MCF 10A (cell line): ENCODE measurements around the gene SMARCC1. TPM values are rescaled to one million over a fixed set of nuclear protein-coding genes. Genes with fewer than 3 reads are reported as not detected.
A peak's percentile ranks its signal among the peaks of the same experiment; 100 is the strongest.

Source experiments
- BruUV-seq: library from RNA; stranded (reverse); fragments of 400-500 nt; replicated peaks from 2 replicates; lab custom pipeline; 2021; lab: Mats Ljungman, UMichigan
- CTCF ChIA-PET: fragments of 300-600 bp; sonication (Branson Sonifier 250); formaldehyde crosslinking; extraction: SDS; loops from one replicate; lab custom pipeline; 2021; ENCODE audit warnings: antibody characterized with exemption, inconsistent platforms; lab: Yijun Ruan, JAX
- POLR2A ChIA-PET: fragments of 300-600, 350-650 bp; sonication (Branson Sonifier 250); formaldehyde crosslinking; extraction: SDS; loops from one replicate; lab custom pipeline; 2020; ENCODE audit warnings: antibody characterized with exemption, inconsistent platforms; lab: Yijun Ruan, JAX
- DNase-seq: peaks from one replicate; pipeline ENCODE4 v3.0.0-alpha.2; 2018; ENCODE audit not compliant: unreplicated experiment
- H3K27ac Mint-ChIP-seq: one replicate; pipeline ENCODE4 v1.8.0; 2022; ENCODE audit warnings: mild to moderate bottlenecking, low read depth, mixed read lengths; ENCODE audit not compliant: unreplicated experiment
- H3K27me3 Mint-ChIP-seq: one replicate; pipeline ENCODE4 v1.8.0; 2022; ENCODE audit warnings: mixed read lengths; ENCODE audit not compliant: insufficient read depth, unreplicated experiment
- H3K36me3 Mint-ChIP-seq: one replicate; pipeline ENCODE4 v1.8.0; 2022; ENCODE audit warnings: mild to moderate bottlenecking, moderate library complexity, mixed read lengths; ENCODE audit not compliant: insufficient read depth, unreplicated experiment
- H3K4me1 Mint-ChIP-seq: one replicate; pipeline ENCODE4 v1.8.0; 2022; ENCODE audit warnings: mixed read lengths; ENCODE audit not compliant: insufficient read depth, unreplicated experiment
- H3K4me3 Mint-ChIP-seq: one replicate; pipeline ENCODE4 v1.8.0; 2022; ENCODE audit warnings: mild to moderate bottlenecking, moderate library complexity, mixed read lengths; ENCODE audit not compliant: unreplicated experiment
- H3K9me3 Mint-ChIP-seq: one replicate; pipeline ENCODE4 v1.8.0; 2022; ENCODE audit warnings: mixed read lengths; ENCODE audit not compliant: unreplicated experiment
- CTCF ChIP-seq: fragments of 200-600 bp; IDR thresholded peaks from one replicate; pipeline ENCODE4 v1.8.0; 2022; ENCODE audit warnings: antibody characterized with exemption, mild to moderate bottlenecking; ENCODE audit not compliant: unreplicated experiment
- intact Hi-C: fragments of 100-400 bp; cut with micrococcal nuclease; formaldehyde crosslinking; loops from 2 replicates; pipeline ENCODE4 v1.14.1; 2022
- total RNA-seq: library from RNA; stranded (reverse); gene quantifications from 2 replicates; pipeline ENCODE4 v1.2.3, GENCODE V29; 2022

The SMARCC1 gene
- total RNA-seq, 1 experiment from 2014 or later = 77.5 TPM

- no peak overlapping the region for H3K27ac Mint-ChIP-seq
- TF ChIP-seq CTCF = no peak
- peaks cover 50% of the 10 kb centered on the region for H3K36me3 Mint-ChIP-seq
- ChIA-PET POLR2A (no interaction called here), CTCF (no interaction called here)
- H3K4me3 Mint-ChIP-seq = no peak overlapping the region
- H3K4me1 Mint-ChIP-seq = no peaks in the 10 kb centered on the region
- intact Hi-C loops = no loop called here
- DNase-seq = no peak
- no TSS peak for BruUV-seq
- H3K27me3 Mint-ChIP-seq = no peaks in the 10 kb centered on the region
- no peaks in the 10 kb centered on the region for H3K9me3 Mint-ChIP-seq
Observed at GRCh38 chr3:47817609-47818008, 35.9 kb upstream of the SMARCC1 start.

- Mint-ChIP-seq H3K27me3 (no peaks in the 10 kb centered on the region), H3K4me1 (no peaks in the 10 kb centered on the region), H3K9me3 (no peaks in the 10 kb centered on the region), H3K36me3 (peaks cover 68% of the 10 kb centered on the region), H3K4me3 (no peak overlapping the region), H3K27ac (no peak overlapping the region)
- ChIA-PET POLR2A (interaction anchor here (1.5 to 1.6 kb wide), 2 partner anchors 9 to 12 kb away, joined by 4 read pairs; no protein-coding TSS in a partner anchor), CTCF (interaction anchor here (0.6 to 1.5 kb wide), 2 partner anchors 11 to 168 kb away, joined by 3 to 5 read pairs; no protein-coding TSS in a partner anchor)
- intact Hi-C loops = no loop called here
- no peak for DNase-seq
- no peak for TF ChIP-seq CTCF
- no TSS peak for BruUV-seq
Observed at GRCh38 chr3:47813551-47814177, 32.0 kb upstream of the SMARCC1 start.

- Mint-ChIP-seq H3K27me3 (no peaks in the 10 kb centered on the region), H3K9me3 (no peaks in the 10 kb centered on the region), H3K4me3 (peak overlapping the region; percentile 94), H3K36me3 (peaks cover 47% of the 10 kb centered on the region), H3K27ac (no peak overlapping the region), H3K4me1 (peaks cover 12% of the 10 kb centered on the region)
- ChIA-PET CTCF (interaction anchor here (0.6 to 1.6 kb wide), 5 partner anchors 19 to 387 kb away, joined by 3 to 6 read pairs (median 4); no protein-coding TSS in a partner anchor), POLR2A (interaction anchor here (0.6 to 2.6 kb wide), 6 partner anchors 9 to 424 kb away, joined by 3 to 20 read pairs (median 4); no protein-coding TSS in a partner anchor)
- TF ChIP-seq CTCF = no peak
- peak; percentile 11 for DNase-seq
- BruUV-seq = TSS peak; percentile 35
- intact Hi-C loops = loop anchor here (5.0 kb wide), 1 partner anchor 282 kb away; no protein-coding TSS in a partner anchor
Observed at GRCh38 chr3:47804577-47804976, 22.9 kb upstream of the SMARCC1 start.

GRCh38 chr3:47803480-47804025 lies 21.9 kb upstream of the SMARCC1 start:
- ChIA-PET CTCF (interaction anchor here (0.7 to 1.2 kb wide), 2 partner anchors 20 to 22 kb away, joined by 4 to 5 read pairs; no protein-coding TSS in a partner anchor), POLR2A (interaction anchor here (1.2 to 2.6 kb wide), 2 partner anchors 13 to 22 kb away, joined by 3 to 20 read pairs; no protein-coding TSS in a partner anchor)
- BruUV-seq = no TSS peak
- Mint-ChIP-seq H3K27ac (peak overlapping the region; percentile 97), H3K4me1 (peaks cover 12% of the 10 kb centered on the region), H3K4me3 (peak overlapping the region; percentile 94), H3K27me3 (no peaks in the 10 kb centered on the region), H3K36me3 (peaks cover 37% of the 10 kb centered on the region), H3K9me3 (no peaks in the 10 kb centered on the region)
- no peak for TF ChIP-seq CTCF
- no peak for DNase-seq
- intact Hi-C loops = loop anchor here (5.0 kb wide), 1 partner anchor 281 kb away; no protein-coding TSS in a partner anchor
